Gastroesophageal sphincter (tissue), 4 donors: ENCODE data around the gene RPS14. TPM values are rescaled to one million over a fixed set of nuclear protein-coding genes. Genes with fewer than 3 reads are reported as not detected.
"Not testable (repeated sequence)": the region's sequence is repeated elsewhere in the genome, so short reads cannot be mapped to it uniquely, and the experiment has no call there.

Source experiments
- ATAC-seq: fragments of 150-250 bp; one replicate; pipeline ENCODE4 v1.9.1; 2016; ENCODE audit warnings: mild to moderate bottlenecking, moderate library complexity
- H3K27ac ChIP-seq, 4 donors: fragments of 200-600 bp; sonication (generic) in 3 of 4; 1 replicate in 3 of 4; 2 replicates in 1 of 4; pipeline ENCODE4 v1.5.1; 2016 to 2019
- H3K27me3 ChIP-seq: fragments of 200-600 bp; sonication (generic); one replicate; pipeline ENCODE4 v1.5.1; 2019
- H3K36me3 ChIP-seq, 2 donors: fragments of 200-600 bp; sonication (generic); one replicate each; pipeline ENCODE4 v1.5.1; 2019; ENCODE audit warnings: control low read depth in 1 of 2
- H3K4me1 ChIP-seq, 3 donors: fragments of 200-600 bp; sonication (generic); 1 replicate in 2 of 3; 2 replicates in 1 of 3; pipeline ENCODE4 v1.5.1; 2016 to 2019; ENCODE audit warnings: control low read depth in 2 of 3
- H3K4me3 ChIP-seq, 2 donors: fragments of 200-600 bp; sonication (generic); one replicate each; pipeline ENCODE4 v1.5.1; 2019; ENCODE audit warnings: mild to moderate bottlenecking in 1 of 2, moderate library complexity in 1 of 2
- H3K9me3 ChIP-seq, 3 donors: fragments of 200-600 bp; sonication (generic); one replicate each; pipeline ENCODE4 v1.5.1; 2017 to 2019; ENCODE audit warnings: control low read depth in 2 of 3
- EP300 ChIP-seq: sonication (generic); formaldehyde crosslinking; IDR thresholded peaks from one replicate; pipeline ENCODE4 v1.6.1; 2017; ENCODE audit warnings: antibody characterized with exemption, mild to moderate bottlenecking
- POLR2A ChIP-seq, 2 donors: fragments of 450-650 bp; IDR thresholded peaks; one replicate each; pipeline ENCODE4 v1.6.1; 2017; ENCODE audit warnings: antibody characterized with exemption in 2 of 2, mild to moderate bottlenecking in 2 of 2, moderate library complexity in 1 of 2
- POLR2AphosphoS5 ChIP-seq: sonication (generic); formaldehyde crosslinking; IDR thresholded peaks from one replicate; pipeline ENCODE4 v1.6.1; 2017; ENCODE audit warnings: antibody characterized with exemption
- WGBS, 2 donors: methylation state at CpG; one replicate each; pipeline ENCODE4 v1.1.5; 2018; ENCODE audit warnings: low coverage in 1 of 2; 5-methylcytosine and 5-hydroxymethylcytosine counted together
- total RNA-seq, 4 donors: library from RNA; depleted of rRNA; stranded (reverse); fragments of >200 nt; gene quantifications; one replicate each; pipeline ENCODE4 v1.1.0, GENCODE V29; 2016
- TF ChIP-seq, protein P1 (sequence below), 4 experiments: fragments of 200-600 bp in 2 of 4; fragments of 450-650 bp in 2 of 4; sonication (generic) in 1 of 4; IDR thresholded peaks; one replicate each; pipeline ENCODE4 v1.5.1; 2017 to 2019; ENCODE audit warnings: antibody characterized with exemption in 4 of 4, mild to moderate bottlenecking in 2 of 4, moderate library complexity in 2 of 4

The RPS14 gene
- total RNA-seq, 4 donors from 2014 or later: 1,275 to 3,828 (median 2,502) TPM

DNA sequence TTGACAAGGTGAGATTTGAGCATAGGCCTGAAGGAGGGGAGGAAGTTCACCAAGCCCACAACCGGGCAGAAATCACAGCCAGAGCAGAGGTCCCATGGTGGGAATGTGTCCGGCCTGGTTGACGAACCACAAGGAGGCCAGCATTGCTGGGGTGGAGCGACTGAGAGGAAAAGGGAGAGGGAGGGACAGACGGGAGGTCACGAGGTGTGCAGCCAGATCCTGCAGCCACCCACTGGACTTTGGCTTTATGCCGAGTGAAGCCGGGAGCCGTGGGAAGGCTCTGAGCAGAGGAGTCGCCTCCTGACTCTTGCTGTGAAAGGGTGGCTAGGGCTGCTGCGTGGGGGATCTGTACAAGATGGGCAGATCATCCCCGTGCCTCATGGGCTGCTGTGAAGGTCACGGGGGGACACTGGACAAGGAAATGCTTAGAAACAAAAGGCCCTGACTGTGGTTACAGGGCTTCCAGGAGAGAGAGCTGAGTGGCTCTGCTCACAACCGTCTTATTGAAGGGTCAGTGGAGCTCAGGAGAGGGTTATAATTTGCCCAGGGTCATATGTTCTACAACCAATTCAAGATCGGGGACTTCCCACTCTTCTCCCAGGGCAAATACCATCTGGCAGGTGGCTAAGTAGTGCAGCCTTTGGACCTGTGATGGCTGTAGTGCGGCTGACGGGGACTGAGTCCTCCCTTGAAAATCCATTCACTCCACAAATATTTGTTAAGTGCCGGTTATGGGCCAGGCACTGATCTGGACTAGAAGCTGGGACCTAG lies 21.2 kb downstream of the RPS14 start:
- Histone ChIP-seq H3K27ac (peak overlapping the region in 1 of 4 donors; percentile 19), H3K27me3 (no peaks in the 10 kb centered on the region), H3K36me3 (no peaks in the 10 kb centered on the region), H3K4me1 (no peaks in the 10 kb centered on the region), H3K9me3 (no peaks in the 10 kb centered on the region), H3K4me3 (no peak overlapping the region)
- 40 to 72% methylated on average over 3 to 10 of the region's 18 CpGs for WGBS, 2 donors
- peak; percentile 51 for ATAC-seq
- TF ChIP-seq EP300 (no peak), POLR2A (IDR thresholded peaks at IDR 0.05) (no peak), POLR2AphosphoS5 (no peak)
- TF ChIP-seq, protein P1, sequence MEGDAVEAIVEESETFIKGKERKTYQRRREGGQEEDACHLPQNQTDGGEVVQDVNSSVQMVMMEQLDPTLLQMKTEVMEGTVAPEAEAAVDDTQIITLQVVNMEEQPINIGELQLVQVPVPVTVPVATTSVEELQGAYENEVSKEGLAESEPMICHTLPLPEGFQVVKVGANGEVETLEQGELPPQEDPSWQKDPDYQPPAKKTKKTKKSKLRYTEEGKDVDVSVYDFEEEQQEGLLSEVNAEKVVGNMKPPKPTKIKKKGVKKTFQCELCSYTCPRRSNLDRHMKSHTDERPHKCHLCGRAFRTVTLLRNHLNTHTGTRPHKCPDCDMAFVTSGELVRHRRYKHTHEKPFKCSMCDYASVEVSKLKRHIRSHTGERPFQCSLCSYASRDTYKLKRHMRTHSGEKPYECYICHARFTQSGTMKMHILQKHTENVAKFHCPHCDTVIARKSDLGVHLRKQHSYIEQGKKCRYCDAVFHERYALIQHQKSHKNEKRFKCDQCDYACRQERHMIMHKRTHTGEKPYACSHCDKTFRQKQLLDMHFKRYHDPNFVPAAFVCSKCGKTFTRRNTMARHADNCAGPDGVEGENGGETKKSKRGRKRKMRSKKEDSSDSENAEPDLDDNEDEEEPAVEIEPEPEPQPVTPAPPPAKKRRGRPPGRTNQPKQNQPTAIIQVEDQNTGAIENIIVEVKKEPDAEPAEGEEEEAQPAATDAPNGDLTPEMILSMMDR (IDR thresholded peaks at IDR 0.05): no peak

DNA sequence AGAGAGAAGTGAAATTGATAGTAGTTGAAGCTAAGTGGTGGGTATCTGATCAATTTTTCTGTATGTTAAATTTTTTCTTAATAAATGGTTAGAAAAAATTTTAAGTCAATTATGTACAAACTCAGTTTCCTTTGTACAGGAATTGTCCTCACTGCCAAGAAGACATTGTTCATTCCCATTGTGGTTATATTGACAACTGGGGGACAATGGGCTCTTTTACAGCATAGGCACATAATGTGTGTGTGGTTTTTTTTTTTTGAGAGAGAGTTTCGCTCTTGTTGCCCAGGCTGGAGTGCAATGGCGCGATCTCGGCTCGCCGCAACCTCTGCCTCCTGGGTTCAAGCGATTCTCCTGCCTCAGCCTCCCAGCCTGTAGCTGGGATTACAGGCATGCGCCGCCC lies 23.4 kb downstream of the RPS14 start:
- not testable (repeated sequence) for H3K4me1 ChIP-seq, H3K36me3 ChIP-seq, H3K27me3 ChIP-seq, H3K4me3 ChIP-seq, H3K27ac ChIP-seq, ATAC-seq, H3K9me3 ChIP-seq
- WGBS, 2 donors: 91 to 93% methylated on average over 6 to 7 of the region's 9 CpGs

DNA sequence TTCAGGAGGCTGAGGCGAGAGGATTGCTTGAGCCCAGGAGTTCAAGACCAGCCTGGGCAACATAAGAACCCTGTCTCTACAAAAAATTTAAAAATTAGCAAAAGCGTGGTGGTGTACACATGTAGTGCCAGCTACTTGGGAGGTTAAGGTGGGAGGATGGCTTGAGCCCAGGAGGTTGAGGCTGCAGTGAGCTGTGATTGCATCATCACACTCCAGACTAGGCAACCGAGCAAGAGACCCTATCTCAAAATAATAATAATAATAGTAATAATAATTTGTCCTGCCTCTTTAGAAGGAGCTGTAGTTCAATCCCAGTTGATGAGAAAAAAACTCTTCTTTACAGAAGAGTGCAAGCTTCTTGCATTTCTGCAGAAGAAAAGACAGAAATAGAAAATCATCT lies 26.8 kb downstream of the RPS14 start:
- ATAC-seq: no peak
- no peaks in the 10 kb centered on the region for H3K27me3 ChIP-seq
- TF ChIP-seq POLR2A (IDR thresholded peaks at IDR 0.05) (no peak), EP300 (no peak), POLR2AphosphoS5 (no peak)
- TF ChIP-seq, protein P1 (IDR thresholded peaks at IDR 0.05): no peak
- H3K36me3 ChIP-seq: no peaks in the 10 kb centered on the region
- no peak overlapping the region for H3K27ac ChIP-seq
- no peaks in the 10 kb centered on the region for H3K4me1 ChIP-seq
- 61 to 68% methylated on average over 2 to 3 of the region's 3 CpGs for WGBS, 2 donors
- H3K4me3 ChIP-seq: no peak overlapping the region
- H3K9me3 ChIP-seq: no peaks in the 10 kb centered on the region

DNA sequence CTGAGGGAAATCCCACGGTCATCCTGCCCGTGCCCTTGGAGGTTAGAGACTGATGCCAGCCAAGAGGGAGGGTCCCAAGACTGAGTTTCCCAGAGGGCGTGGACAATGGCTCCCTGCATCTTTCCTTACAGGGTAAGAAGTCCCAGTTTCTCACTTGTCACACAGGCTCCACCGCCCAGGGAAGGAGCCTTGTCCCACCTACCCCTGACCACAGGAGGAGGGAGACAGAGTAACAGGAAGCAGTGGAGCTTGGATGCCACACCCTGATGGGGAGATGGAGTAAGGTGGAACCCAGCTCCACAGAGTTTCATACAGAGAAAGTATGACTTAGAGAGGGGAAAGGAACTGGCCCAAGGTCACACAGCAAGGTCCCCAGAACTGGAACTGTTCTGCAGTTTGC lies 27.5 kb downstream of the RPS14 start:
- no peak overlapping the region for H3K27ac ChIP-seq
- WGBS, 2 donors: 51 to 80% methylated on average over 1 to 4 of the region's 4 CpGs
- TF ChIP-seq POLR2AphosphoS5 (no peak), EP300 (no peak)
- ATAC-seq: no peak
- no peak overlapping the region for H3K4me3 ChIP-seq
- H3K36me3 ChIP-seq: no peaks in the 10 kb centered on the region
- no peaks in the 10 kb centered on the region for H3K27me3 ChIP-seq
- H3K9me3 ChIP-seq: no peaks in the 10 kb centered on the region
- no peaks in the 10 kb centered on the region for H3K4me1 ChIP-seq

DNA sequence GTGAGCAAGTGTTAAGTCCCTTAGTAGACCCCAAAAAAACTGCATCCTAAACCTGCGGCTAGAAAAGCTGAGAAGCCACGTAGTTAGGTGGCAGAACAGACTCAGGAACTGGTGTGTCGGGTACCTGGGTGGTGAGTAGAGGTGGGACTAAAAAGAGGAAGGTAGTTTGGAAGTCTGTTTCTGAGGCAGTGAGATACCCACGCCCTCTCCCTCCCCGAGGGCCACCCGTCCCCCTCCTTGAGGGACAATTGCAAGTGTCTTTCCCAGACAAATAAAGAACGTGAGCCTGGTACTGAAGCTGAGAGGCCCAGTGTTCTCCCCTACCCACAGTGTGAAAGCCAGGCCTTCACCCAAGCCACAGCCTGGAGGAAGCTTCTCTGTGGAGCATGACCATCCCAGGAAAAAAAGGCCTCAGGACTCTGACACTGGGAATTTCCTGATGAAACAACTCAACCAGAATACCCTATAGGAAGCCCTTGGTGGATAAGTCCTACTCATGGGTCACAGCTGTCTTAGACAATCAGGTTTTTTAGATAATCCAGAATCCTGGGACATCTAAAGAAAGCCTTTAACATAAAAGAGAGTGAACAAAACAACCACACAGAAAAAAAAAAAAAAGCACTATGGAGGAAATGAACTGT lies 29.8 kb downstream of the RPS14 start:
- TF ChIP-seq POLR2AphosphoS5: no peak
- TF ChIP-seq POLR2A (IDR thresholded peaks at IDR 0.05): no peak
- no peak for TF ChIP-seq EP300
- TF ChIP-seq, protein P1 (IDR thresholded peaks at IDR 0.05): no peak
- WGBS, 2 donors: 65 to 92% methylated on average over 3 to 7 of the region's 7 CpGs
- no peak overlapping the region for H3K4me3 ChIP-seq
- H3K27me3 ChIP-seq: no peaks in the 10 kb centered on the region
- no peak overlapping the region for H3K27ac ChIP-seq
- no peaks in the 10 kb centered on the region for H3K36me3 ChIP-seq
- H3K9me3 ChIP-seq: no peaks in the 10 kb centered on the region
- ATAC-seq: no peak
- no peaks in the 10 kb centered on the region for H3K4me1 ChIP-seq

DNA sequence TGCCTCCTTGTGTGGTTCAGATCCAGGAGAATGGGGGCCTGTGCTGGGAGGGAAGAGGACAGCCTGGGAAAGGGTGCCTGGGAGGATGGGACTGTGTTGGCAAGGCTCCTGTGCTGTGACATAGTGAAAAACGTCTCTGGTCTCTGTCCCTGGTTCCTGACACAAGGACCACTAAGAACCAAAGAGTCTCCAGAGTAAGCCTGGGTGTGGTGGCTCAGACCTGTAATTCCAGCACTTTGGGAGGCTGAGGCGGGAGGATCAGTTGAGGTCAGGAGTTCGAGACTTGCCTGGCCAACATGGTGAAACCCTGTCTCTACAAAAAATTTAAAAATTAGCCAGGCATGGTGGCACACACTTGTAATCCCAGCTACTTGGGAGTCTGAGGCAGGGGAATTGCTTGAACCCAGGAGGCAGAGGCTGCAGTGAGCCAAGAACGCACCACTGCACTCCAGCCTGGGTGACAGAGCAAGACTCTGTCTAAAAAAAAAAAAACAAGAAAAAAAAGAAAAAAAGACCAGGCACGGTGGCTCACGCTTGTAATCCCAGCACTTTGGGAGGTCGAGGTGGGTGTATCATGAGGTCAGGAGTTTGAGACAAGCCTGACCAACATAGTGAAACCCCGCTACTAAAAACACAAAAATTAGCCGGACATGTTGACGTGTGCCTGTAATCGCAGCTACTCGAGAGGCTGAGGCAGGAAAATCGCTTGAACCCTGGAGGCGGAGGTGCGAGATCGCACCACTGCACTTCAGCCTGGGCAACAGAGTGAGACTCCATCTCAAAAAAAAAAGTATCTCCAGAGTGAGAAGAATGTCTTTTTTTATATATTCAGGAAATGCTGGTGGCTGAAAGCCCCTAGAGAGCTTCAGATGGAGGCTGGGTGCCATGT lies 35.4 kb downstream of the RPS14 start:
- H3K36me3 ChIP-seq, ATAC-seq, H3K4me3 ChIP-seq, H3K27me3 ChIP-seq, H3K9me3 ChIP-seq: not testable (repeated sequence)
- Histone ChIP-seq H3K4me1 (peaks cover 2 to 41% (median 4%) of the 10 kb centered on the region in 3 donors), H3K27ac (peak overlapping the region; percentile 24 to 87 (median 80))
- whole genome bisulfite sequencing, 2 donors: 80 to 93% methylated on average over 2 to 14 of the region's 16 CpGs
